Measurements from ENCODE around the gene KIRREL2. TPM values are rescaled to one million over a fixed set of nuclear protein-coding genes. Genes with fewer than 3 reads are reported as not detected.
A peak's percentile ranks its signal among the peaks of the same experiment; 100 is the strongest.

Gene KIRREL2
- total and polyA plus RNA-seq, 9 of the 15 experiments (the other 6 are each of a cell fraction or from before 2014, with no cell fraction given), result 0.01 to 0.12 (median 0.09) TPM; not detected in 4

GRCh38 chr19:35899547-35900214 lies 43.0 kb downstream of the KIRREL2 start (continued):
- TF ChIP-seq MGA (IDR thresholded peaks at IDR 0.05) (no peak), ILF3 (IDR thresholded peaks at IDR 0.05; ENCODE audit: borderline replicate concordance) (no peak), FUS (optimal IDR thresholded peaks at IDR 0.05; ENCODE audit: low read depth, low read length) (no peak), HLTF (IDR thresholded peaks at IDR 0.05) (no peak), GABPB1 (CRISPR knock-in tag; IDR thresholded peaks at IDR 0.05) (no peak), LARP7 (IDR thresholded peaks at IDR 0.05) (no peak), PRDM10 (IDR thresholded peaks at IDR 0.05; ENCODE audit: partially characterized antibody) (peak; percentile 79), KDM4B (IDR thresholded peaks at IDR 0.05; ENCODE audit: borderline replicate concordance in 2 of 2, low read depth in 1 of 2) (no peak), CAMTA2 (CRISPR knock-in tag; conservative IDR thresholded peaks at IDR 0.05) (no peak), PCBP1 (IDR thresholded peaks at IDR 0.05; ENCODE audit: low read depth, low read length, poor library complexity, severe bottlenecking) (peak; percentile 78), YBX1 (IDR thresholded peaks at IDR 0.05) (no peak), ZBTB34 (CRISPR knock-in tag; IDR thresholded peaks at IDR 0.05) (no peak)
